HG03469 (cell line): ENCODE data around the gene POTED.
"Not testable (repeated sequence)": the region's sequence is repeated elsewhere in the genome, so short reads cannot be mapped to it uniquely, and the experiment has no call there.

Experiments used
- ATAC-seq: cut with Tn5 transposase; IDR thresholded peaks from one replicate; pipeline ENCODE4 v1.9.1; 2021; ENCODE audit warnings: mild to moderate bottlenecking, moderate library complexity, moderate number of reproducible peaks; ENCODE audit not compliant: unreplicated experiment

The POTED gene

DNA sequence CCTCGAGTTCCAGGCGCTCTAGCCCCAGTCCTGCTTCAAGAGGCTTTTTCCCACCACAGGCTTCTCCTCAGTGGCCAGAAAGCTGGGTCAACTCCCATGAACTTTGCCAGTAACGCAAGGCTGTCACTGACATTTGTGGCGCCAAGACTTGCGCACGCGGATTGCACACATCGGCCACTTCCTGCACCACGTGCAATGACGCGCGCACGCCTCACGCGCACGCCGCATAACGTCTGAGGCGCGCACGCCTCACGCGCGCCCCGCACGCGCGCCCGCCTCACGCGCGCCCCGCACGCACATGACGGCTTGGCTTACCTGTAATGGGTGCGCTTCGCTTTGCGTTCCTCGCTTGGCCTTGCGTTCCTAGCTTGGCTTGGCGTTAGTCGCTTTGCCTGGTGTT is at the start of gene POTED:
POTED (plus strand) TSS at position 301 of the 400 bp plus-strand sequence. CDS start 452 bp downstream, outside the sequence.
- not testable (repeated sequence) for ATAC-seq

DNA sequence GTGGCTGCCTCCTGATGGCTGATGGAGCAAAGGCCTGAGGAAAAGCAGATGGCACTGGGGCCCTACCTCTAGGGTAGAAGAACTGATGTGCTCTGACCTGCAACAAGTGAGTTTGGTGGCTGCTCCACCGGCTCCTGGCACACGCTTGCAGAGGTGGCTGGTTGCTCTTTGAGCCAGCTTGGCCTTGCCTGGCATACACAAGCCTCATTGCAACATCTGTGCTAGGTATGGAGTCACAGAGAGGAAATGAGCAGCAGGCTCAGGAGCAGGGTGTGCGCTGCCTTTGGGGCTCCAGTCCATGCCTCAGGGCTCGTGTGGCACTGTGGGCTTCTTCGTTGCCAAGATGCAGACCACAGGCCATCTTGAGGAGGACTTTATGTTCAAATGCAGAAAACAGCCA is 40.5 kb downstream of the POTED start:
- ATAC-seq: not testable (repeated sequence)

DNA sequence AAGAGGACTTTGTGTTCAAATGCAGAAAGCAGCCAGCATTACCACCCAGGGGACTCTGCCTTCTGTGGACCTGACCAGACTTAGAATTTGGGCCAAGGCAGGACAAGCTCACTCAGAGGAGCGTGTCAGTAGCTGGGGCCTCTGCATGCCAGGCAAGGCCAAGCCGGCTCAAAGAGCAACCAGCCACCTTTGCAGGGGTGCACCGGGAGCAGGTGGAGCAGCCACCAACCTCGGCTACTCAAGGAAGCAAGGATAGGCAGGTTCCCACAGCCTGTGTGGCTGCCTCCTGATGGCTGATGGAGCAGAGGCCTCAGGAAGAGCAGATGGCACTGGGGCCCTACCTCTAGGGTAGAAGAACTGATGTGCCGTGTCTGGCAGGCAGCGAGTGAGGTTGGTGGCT is 42.2 kb downstream of the POTED start:
- ATAC-seq: not testable (repeated sequence)
